ENCODE measurements around the gene MTHFS.

DNA sequence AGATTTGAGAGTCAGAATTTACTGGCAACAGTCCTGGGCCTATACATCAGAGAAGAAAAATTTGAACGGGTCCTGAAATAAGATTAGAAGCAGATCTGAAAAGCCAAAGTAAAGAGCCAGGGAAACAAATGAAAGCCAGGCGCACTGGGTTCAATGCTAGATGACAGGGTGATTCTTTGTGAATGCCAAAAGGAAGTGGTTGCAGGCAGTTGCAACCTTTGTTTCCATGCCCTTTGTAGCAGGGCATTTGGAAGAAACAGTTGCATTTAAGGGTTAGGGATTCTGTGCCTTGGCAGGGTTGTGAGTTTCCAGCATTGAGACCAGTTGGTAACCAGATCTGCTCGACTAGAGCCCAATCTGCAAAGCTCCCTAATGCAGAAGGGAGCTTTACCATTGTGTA, 36.4 kb upstream of the MTHFS start:
- TF ChIP-seq, protein P1, sequence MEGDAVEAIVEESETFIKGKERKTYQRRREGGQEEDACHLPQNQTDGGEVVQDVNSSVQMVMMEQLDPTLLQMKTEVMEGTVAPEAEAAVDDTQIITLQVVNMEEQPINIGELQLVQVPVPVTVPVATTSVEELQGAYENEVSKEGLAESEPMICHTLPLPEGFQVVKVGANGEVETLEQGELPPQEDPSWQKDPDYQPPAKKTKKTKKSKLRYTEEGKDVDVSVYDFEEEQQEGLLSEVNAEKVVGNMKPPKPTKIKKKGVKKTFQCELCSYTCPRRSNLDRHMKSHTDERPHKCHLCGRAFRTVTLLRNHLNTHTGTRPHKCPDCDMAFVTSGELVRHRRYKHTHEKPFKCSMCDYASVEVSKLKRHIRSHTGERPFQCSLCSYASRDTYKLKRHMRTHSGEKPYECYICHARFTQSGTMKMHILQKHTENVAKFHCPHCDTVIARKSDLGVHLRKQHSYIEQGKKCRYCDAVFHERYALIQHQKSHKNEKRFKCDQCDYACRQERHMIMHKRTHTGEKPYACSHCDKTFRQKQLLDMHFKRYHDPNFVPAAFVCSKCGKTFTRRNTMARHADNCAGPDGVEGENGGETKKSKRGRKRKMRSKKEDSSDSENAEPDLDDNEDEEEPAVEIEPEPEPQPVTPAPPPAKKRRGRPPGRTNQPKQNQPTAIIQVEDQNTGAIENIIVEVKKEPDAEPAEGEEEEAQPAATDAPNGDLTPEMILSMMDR (IDR thresholded peaks at IDR 0.05 in 8 of 11, conservative IDR thresholded peaks at IDR 0.05 in 3 of 11): no peak
- TF ChIP-seq POLR2AphosphoS5 (IDR thresholded peaks at IDR 0.05): no peak

All from spleen (tissue), 7 donors.